GM21717 (cell line): Measurements from ENCODE around the gene AAGAB.
"Not testable (repeated sequence)": the region's sequence is repeated elsewhere in the genome, so short reads cannot be mapped to it uniquely, and the experiment has no call there.

Experiments
- ATAC-seq: cut with Tn5 transposase; IDR thresholded peaks from one replicate; pipeline ENCODE4 v1.9.1; 2021; ENCODE audit warnings: mild to moderate bottlenecking, moderate library complexity; ENCODE audit not compliant: unreplicated experiment

AAGAB gene

DNA sequence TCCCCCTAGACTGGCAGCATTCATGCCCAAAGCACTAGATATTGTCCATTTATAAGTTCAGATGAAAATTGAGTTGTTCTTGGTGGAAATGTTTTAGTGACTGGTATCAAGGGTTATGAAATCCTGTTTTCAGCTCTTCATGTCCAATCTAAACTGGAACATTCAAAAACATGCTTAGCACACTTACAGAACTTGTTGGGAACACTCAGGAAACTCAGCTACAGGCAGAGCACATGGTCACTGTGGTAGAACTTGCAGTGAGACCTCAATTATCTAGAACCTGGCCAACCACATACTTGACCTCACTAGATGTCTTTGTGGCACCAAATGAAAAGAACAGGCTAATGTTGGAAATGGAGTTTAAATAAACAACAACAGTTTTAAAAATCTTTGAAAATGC lies 100.2 kb downstream of the AAGAB start:
- no peak for ATAC-seq

DNA sequence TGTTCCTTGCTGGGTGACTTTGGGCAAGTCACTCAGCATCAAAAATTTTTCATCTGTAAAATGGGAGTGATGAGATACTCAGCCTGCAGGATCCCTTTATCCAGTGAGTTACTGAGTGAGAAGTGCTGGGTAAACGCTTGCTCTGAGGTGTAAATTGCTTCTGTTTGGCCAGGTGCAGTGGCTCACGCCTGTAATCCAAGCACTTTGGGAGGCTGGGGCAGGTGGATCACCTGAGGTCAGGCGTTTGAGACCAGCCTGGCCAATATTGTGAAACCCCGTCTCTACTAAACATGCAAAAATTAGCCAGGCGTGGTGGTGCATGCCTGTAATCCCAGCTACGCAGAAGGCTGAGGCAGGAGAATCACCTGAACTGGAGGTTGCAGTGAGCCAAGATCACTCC lies 101.4 kb downstream of the AAGAB start:
- not testable (repeated sequence) for ATAC-seq

DNA sequence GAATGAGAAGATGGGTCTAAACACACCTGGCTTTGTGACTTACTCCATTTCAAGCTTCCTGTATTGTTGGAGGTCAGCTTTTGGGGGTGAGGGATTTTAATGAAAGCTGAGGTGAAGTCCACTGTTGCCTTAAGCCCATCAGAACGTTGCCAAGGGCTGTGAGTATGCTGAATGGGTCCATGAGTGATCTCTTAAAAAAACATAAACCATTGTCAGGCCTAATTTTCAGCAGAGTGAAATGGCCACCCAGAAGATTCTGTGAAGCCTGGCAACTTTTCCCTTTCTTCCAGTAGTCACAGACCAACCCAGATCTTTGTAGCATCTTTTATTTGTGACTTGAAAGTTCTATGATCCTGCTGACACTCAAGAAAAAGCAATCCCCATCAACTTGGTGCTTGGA lies 102.0 kb downstream of the AAGAB start:
- no peak for ATAC-seq
